ENCODE measurements around the gene CRISPLD2. TPM values are rescaled to one million over a fixed set of nuclear protein-coding genes. Genes with fewer than 3 reads are reported as not detected.
"Not testable (repeated sequence)": the region's sequence is repeated elsewhere in the genome, so short reads cannot be mapped to it uniquely, and the experiment has no call there.

The CRISPLD2 gene
- total RNA-seq, 1 donor from 2014 or later: 5.8 TPM

- no peak overlapping the region for H3K4me3 ChIP-seq (ENCODE audit: low read depth, low read length)
- DNase-seq (ENCODE audit: low read depth): no peak
- no peak for TF ChIP-seq CTCF (conservative IDR thresholded peaks at IDR 0.05; ENCODE audit: low read depth, low read length)
Observed at GRCh38 chr16:84868328-84868727, 48.5 kb downstream of the CRISPLD2 start.

DNA sequence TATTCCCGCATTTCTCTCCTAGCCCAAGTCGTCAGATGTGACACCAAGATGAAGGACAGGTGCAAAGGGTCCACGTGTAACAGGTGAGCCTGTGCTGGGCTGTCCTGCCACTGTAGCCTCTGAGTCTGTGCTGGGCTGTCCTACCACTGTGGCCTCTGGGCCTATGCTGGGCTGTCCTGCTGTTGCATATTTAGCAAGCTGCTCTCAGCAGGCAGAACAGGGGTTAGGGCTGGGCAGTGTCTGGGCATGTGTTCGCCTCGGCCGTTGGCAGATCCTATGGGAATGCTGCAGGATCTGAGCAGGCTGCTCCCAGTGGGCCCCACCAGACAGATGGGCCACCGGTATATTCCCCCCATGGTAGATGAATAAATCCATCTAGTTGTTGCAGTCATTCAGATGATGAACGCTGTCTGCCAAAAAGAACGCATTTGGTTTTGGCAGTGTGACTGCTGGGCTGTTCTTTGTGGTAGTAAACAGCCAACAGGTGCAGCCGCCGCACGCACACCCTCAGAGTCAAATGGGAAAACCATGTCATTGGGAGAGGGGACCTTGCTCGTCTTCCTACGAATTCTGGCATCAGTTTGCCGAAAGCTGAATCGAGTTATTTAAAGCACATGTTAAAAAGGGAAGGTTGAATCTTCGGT is 49.2 kb downstream of the CRISPLD2 start:
- TF ChIP-seq CTCF (conservative IDR thresholded peaks at IDR 0.05; ENCODE audit: low read depth, low read length): no peak
- DNase-seq (ENCODE audit: low read depth): no peak
- H3K4me3 ChIP-seq (ENCODE audit: low read depth, low read length): no peak overlapping the region

- TF ChIP-seq CTCF (conservative IDR thresholded peaks at IDR 0.05; ENCODE audit: low read depth, low read length): no peak
- H3K4me3 ChIP-seq (ENCODE audit: low read depth, low read length): no peak overlapping the region
- DNase-seq (ENCODE audit: low read depth): no peak
Observed at GRCh38 chr16:84869473-84869845, 49.7 kb downstream of the CRISPLD2 start.

GRCh38 chr16:84872971-84873370 is 53.2 kb downstream of the CRISPLD2 start:
- DNase-seq (ENCODE audit: low read depth): not testable (repeated sequence)

GRCh38 chr16:84874004-84874435 is 54.2 kb downstream of the CRISPLD2 start:
- DNase-seq (ENCODE audit: low read depth): no peak
- no peak for TF ChIP-seq CTCF (conservative IDR thresholded peaks at IDR 0.05; ENCODE audit: low read depth, low read length)
- no peak overlapping the region for H3K4me3 ChIP-seq (ENCODE audit: low read depth, low read length)

More at GRCh38 chr16:84872971-84873370, 53.2 kb downstream of the CRISPLD2 start:
- not testable (repeated sequence) for H3K4me3 ChIP-seq (ENCODE audit: low read depth, low read length)

- no peak for DNase-seq (ENCODE audit: low read depth)
- TF ChIP-seq CTCF (conservative IDR thresholded peaks at IDR 0.05; ENCODE audit: low read depth, low read length): no peak
- no peak overlapping the region for H3K4me3 ChIP-seq (ENCODE audit: low read depth, low read length)
Observed at GRCh38 chr16:84874553-84874952, 54.8 kb downstream of the CRISPLD2 start.

DNA sequence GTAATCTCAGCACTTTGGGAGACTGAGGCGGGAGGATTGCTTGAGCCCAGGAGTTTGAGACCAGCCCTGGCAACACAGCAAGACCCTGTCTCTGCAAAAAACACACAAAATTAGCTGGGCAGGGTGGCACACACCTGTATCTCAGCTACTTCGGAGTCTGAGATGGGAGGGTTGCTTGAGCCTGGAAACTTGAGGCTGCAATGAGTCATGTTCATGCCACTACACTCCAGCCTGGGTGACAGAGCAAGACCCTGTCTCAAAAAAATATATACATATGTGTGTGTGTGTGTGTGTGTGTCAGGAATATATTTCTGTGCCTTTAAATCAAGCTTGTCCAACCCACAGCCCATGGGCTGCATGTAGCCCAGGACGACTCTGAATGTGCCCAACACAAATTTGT is 55.2 kb downstream of the CRISPLD2 start:
- no peak overlapping the region for H3K4me3 ChIP-seq (ENCODE audit: low read depth, low read length)
- TF ChIP-seq CTCF (conservative IDR thresholded peaks at IDR 0.05; ENCODE audit: low read depth, low read length): no peak
- no peak for DNase-seq (ENCODE audit: low read depth)

Data from epithelial cell of proximal tubule (primary cell).